NCI-H446 treated with DMSO at 0.1 percent for 48 hours (cell line): Measurements from ENCODE around the gene LIPE.
A peak's percentile ranks its signal among the peaks of the same experiment; 100 is the strongest.
"Not testable (repeated sequence)": the region's sequence is repeated elsewhere in the genome, so short reads cannot be mapped to it uniquely, and the experiment has no call there.

Experiments
- DNase-seq: peaks from one replicate; lab custom pipeline; 2025; lab: John Stamatoyannopoulos, UW

The LIPE gene

DNA sequence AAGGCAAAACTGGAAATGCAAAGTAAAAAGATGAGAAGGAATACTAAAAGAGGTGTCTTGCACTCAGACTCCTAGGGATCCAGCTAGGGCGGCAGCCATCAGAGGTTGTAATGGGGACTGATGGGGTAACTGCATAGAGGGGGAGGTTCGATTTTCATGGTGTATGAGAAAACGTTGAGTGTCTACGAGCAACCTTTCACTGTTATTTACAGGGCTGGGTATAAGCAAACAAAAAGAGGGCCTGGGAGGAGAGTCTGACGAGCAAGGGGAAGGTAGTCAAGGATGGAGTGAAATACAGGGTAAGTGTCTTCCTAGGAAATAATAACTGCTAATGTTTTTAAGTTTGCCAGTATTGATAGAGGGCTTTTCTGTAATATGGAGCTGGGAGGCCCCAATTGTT is 21.1 kb upstream of the LIPE start:
- DNase-seq, result not testable (repeated sequence)

DNA sequence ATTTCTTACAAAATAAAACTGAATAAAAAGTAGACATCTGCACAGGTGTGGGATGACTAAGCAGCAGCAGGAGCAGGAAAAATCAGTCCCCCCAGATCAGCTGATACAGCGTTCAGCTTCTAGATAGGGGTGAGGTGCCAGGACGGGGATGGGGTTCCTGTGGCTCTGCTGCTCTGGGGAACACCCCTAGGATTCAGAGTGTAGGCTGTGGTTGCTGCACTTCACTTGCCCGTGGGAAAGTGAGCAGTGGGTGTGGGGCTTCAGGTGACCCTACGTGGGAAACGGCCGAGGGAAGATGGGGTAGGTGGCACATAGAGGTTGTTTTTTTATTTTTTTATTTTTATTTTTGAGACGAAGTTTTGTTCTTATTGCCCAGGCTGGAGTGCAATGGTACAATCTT is 18.8 kb upstream of the LIPE start:
- no peak for DNase-seq

DNA sequence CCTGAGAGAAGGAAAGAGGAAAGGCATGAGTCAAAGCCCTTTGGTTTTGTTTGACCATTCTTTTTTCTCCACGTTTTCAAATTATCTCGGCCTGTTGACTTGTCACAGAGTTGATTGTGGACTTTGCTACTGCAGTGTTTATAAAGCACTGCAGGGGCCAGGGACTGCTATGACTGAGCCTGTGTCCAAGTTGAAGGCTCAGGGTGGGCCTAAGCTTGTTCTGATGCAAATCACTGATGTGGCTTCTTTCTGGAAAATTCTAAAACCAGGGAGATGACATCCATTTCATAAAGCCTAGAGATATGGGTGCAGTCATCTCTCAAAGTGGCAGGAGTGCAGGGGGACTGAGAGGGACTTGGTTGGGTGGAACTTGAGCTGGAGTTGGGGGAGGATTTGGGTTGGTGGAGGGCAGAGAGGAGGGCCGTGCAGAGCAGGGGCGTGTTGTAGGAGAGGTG is 16.8 kb upstream of the LIPE start:
- DNase-seq, result no peak

DNA sequence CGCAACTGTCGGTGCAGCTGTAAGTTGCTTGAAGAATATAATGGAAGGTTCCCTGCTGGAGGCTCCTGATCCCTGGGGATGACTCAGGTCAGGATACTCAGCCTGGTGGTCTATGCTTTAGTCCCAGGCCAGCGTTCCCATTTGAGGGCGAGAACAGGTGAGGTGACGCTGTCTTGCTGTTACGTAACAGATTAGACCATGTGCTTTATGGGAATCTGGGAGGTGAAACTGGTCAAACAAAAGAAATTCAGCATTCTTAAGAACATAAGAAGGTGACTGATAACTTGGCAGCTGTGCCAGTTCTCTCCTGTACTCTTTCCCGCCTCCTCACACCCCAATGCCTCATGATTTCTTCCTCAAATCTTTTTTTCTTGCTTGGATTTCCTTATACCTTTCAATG is 15.6 kb upstream of the LIPE start, which contains the start of gene CXCL17:
Gene CXCL17 (minus strand): TSS at position 114 of the 400 bp plus-strand sequence. CDS start 114 bp downstream, outside the sequence.
- DNase-seq, result no peak

DNA sequence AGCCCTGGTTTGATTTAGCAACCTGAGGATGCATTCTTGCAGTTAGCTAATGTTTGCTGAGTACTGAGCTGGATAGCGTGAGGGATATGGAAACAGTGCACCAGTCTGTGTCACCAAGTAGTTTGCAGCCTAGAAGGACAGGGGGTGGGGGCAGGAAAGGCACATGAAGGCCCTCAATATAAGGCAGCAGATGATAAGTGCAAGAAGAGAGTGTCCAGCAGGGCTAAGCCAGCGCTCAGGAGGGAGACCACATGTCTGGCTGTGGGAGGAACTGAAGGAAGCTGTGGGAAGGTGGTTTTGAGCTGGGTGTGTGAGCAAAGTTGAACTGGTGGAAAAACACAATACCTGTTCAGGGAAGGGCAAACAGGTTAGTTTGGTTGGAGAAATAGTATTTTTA is 13.9 kb upstream of the LIPE start:
- DNase-seq, result no peak

DNA sequence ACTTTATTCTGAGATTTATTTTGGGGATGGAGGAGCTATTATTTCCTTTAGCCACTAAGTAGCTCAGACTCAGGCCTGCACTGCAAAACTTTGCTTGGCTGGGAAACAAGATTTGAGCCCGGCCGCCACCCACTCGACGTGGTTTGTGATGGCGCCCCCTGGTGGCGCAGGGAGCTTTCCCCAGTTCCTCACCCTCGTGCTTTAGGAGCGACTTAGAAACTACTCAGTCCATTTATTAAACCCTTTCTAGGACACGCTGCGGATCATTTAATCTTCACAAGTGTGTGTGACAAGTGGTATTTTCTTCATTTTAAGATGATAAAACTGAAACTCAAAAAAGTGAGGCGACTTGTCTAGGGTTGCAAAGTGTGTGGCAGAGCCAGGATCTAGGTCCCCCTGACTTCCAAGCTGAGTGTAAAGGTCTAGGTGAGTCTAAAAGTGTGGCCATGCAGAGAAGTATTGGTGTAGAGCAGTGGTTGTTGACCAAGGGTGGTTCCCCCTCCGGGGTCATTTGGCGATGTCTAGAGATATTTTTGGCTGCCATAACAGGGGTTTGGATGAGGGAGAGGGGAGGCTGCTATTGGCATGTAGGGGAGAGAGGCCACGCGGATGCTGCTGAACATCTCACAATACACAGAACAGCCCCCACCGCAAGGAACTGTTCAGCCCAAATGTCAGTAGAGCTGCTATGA is 13.3 kb upstream of the LIPE start:
- DNase-seq, result no peak

DNA sequence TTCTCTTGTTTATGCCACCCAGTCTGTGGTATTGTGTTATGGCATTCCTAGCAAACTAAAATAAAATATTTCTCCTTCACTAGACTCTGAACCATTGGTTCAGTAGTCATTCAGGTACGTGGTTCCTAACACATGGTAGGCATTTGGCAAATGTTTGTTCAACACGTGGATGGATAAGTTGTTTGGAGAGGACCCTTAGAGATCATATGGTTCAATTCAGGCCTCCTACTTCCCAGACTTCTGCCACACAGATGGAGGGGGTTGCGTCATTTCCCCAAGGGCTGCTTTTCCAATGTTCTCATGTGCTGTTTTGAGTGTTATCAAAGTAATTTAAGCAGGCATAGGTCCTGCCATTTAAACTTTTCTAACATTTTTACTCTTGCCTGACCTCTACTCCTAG is 8.8 kb upstream of the LIPE start:
- peak; percentile 14 for DNase-seq

DNA sequence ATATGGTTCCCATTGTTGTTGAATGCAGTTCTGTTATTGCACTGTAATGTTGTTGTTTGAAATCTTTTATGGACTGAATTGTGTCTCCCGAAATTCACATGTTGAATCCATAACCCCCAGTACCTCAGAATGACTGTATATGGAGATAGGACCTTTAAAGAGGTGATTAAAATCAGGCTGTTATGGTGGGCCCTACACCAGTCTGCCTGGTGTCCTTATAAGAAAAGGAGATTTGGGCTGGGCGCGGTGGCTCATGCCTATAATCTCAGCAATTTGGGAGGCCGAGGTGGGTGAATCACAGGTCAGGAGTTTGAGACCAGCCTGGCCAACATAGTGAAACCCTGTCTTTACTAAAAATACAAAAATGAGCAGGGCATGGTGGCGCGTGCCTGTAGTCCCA is 8.1 kb upstream of the LIPE start:
- no peak for DNase-seq

DNA sequence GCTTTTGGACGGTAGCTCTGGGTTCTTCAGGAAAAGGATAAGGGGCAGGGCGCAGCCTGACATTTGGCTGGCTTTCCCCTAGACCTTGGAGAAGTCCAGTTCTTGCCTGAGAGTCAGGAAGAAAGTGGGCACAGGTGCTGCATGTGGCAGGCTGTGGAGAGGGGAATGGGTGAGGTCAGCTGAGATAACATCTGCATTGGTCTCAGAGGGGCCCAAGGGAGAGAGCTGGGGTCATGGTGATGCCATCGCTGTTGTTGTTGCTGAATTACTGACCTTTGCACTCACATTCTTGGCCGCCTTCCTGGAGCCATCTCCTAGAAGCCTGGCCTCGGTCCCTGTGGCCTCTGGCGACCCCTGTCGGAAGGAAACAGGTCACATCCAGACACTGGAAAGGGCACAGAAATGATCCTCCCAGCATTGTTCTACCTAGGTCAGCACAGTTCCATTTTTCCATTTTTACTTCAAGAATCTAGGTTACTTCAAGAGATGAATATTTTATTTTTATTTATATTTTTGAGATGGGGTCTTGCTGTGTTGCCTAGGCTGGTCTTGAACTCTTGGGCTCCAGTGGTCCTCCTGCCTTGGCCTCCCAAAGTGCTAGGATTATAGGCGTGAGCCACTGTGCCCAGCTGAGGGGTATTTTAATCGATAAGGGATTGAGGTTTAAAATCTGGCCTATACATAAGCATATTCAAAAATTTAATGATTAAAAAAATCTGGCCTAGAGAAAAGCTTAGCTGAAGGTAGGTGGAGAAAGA is 6.5 kb upstream of the LIPE start:
- no peak for DNase-seq

DNA sequence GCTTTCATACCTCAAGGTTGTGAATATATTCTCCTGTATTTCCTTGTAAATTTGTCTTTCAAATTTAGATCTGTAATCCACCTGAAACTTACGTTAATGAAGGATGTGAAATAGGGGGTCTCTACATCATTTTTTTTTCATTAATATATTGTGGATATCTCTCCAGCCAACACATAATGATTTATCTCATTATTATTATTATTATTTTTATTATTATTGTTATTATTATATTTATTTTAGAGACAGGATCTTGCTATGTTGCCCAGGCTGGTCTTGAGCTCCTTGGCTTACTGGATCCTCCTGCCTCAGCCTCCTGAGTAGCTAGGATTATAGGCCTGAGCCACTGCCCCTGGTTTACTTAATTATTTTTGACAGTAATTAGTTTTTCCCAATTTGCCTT is 4.3 kb upstream of the LIPE start:
- no peak for DNase-seq

DNA sequence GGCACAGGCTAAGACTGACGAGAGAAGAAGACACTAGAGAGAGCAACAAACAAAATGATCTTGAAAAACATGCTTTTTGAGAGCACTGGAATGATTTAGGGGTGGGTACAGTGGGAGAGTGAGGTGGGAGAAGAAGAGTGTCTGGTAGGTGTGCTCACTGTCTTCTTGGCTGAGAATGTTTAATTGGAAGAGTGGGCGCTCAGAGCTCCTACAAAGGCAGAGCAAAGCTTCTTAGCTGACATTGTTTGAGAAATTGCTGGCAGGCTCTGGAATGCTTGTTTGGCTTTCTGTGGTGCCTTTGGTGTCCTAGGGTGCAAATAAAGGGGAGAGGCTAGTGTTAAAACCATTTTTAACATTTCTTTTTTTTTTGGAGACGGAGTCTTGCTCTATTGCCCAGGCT is 1.5 kb upstream of the LIPE start:
- no peak for DNase-seq

DNA sequence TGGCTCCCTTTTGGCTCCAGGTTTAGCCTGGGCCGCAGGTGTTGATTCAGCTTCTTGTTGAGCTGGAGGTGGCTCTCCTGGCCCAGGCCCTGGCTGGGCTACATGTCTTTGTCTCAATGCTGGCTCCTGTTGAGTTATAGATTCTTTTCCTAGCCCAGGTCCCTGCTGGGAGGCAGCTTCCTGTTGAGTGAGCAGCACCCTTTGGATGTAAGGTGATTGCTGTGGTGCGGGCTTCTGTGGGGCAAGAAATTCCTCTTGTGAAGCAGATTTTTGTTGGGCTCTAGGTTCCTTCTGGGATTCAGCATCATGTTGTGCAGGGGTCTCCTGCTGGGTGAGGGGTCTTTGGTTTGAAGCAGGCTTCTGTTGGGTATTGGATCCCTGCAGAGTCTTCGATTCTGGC is 545 bp downstream of the LIPE start:
- no peak for DNase-seq

DNA sequence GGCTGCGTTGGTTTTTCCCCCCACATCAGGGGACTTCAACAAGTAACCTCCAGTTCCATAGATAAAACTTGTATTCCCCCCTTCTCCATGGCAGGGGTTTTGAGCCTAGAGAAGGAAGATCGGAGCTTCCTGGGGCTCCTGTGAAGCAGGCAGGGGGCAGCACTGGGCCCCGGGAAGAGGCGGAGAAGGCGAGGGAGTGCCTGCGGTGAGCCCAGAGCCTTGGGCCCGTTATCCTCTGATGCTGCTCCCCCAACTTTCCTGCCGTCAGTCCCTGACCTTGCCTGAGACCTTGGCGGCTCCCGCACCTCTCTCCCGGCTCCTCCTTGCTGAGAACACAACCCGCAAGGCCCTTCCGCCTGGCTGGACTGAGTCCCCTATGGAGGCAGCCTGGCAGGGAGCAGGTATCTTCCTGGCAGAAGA is 2.5 kb downstream of the LIPE start:
- DNase-seq, result no peak

DNA sequence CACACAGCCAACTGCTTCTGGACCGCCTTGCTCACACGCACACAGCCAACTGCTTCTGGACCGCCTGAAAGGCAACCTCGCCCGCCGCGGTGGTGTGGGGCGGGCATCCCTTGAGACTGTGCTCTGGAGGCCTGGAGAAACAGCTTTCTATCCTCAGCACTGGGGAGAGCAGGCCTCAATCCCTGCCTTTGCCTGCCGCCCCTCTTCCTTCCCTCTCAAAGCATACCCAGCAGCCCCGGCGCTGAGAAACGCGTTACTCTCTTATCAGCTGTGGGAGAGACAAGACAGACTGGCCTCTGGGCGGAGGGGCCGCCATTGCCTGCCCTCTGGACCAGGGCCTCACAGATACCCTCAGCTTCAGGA is 2.9 kb downstream of the LIPE start:
- DNase-seq, result no peak

DNA sequence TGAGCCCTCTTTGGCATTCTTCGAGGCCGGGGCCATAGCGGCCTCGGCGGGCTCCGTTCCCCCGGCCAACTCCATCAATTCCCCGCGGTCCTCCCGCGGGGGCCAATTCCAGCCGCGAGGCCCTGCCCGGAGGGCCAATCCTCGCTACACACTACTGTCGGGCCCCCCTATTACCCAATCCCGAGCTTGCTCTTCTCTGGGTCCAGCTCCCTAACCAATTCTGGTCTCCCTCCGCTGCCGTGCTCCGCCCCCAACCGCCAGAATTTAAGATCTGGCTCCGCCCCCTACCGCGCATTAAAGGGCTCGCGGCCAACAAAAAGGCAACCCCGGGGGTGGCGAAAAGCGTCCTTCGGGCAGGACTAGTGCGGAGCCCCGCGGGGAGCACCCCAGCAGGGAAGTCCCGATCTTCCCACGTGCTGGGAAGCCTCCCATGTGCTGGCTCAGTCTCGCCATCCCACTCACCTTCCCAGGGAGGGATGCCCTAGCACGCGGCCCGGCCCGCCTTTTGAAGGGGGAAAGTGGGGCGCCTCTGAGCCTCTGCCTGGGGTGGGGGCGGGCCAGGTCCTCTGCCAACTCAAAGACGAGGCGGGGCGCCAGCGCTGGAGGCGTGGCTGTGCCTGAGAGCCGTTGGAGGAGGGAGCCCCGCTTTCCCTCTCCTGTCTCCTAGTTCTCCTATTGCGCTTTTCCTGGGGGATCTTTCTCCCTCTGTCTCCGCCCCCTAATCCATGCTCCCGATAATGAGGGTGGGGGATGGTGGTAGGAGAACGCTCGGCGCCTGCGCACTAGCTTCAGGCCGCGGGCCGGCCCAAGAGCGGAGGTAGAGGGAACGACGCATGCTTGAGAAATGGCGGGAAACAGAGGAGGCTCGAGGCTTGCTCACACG is 3.5 kb downstream of the LIPE start:
- no peak for DNase-seq

DNA sequence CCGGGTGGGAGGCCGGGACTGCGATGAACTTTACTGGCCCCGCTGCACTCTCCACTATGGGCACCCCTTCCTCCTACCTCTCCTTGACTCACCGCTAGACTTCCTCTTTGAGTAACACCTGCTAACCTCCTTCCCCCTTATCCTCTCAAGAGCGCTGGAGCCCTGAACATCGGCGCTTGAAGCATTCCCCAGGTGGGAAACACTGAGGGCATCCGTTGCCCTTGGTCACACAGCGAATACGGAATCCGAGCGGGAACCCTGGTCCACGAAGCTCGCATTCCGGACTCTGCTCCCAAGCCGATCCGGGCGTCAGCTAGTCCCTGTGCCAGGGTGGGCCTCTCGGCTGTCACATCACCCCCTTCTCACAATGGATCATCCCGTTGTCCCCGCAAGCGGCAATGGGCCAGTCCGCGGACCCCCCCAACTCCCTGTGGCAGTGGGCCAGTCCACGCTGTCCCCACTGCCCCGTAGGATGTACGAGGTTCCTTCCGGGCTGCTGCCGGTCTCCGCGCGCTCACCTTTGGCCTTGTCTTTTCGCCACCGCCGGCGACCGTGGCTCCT is 4.2 kb downstream of the LIPE start:
- no peak for DNase-seq

DNA sequence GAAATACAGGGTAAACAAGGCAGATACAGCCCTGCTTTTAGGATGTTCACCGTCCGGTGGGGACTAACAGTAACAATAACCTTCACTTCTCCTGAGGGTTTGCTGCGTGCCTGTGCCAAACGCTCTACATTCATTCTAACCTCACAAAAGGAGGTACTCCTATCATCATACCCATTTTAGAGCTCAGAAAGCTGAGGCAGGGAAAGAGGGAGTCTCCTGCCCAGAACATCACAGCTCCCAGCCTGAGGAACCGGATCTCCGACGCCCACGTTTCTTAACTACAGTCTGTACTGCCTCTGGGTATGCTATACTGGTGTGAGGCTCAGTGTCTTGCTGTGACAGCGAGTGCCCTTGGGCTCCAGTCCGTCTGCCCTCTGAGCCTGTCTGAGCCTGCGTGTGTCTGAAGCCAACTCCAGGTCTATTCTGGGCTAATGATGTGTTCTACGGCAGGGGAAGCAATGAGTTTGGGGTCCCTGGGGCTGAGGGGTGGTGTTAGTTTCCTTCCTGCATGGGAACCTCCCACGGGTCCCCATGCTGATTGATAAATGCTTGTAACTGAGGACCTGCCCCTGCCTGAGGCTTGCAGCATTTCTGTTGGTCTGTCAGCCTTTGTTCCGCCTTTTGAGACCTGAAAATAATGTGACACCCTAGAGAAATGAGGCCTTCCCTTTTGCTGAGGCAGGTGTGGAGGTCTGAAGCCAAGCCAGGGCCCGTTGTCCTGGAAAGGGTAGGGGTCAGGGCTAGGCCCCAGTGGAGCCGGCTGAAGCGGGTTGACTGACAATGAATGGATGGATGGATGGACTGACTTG is 4.9 kb downstream of the LIPE start:
- DNase-seq, result no peak

DNA sequence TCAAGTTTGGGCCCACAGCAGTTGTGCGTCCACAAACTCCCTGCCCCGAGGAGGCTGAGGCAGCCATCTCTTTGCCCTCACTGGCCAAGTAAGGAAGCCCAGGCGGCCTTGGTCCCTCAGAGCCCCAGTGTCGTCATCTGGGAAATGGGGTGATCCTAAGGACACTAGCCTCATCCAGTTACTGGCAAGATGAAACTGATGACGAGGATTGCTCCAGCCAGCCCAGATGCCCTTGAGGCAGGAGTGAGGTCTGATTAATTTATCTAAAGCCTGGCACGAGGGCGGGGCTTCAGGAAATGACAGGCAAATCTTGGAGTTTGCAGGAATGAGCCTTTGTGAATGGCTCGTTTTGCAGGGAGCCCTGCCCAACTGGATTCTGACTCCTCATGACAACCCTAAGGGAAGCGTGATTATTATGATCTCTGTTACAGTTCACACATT is 5.6 kb downstream of the LIPE start:
- no peak for DNase-seq

DNA sequence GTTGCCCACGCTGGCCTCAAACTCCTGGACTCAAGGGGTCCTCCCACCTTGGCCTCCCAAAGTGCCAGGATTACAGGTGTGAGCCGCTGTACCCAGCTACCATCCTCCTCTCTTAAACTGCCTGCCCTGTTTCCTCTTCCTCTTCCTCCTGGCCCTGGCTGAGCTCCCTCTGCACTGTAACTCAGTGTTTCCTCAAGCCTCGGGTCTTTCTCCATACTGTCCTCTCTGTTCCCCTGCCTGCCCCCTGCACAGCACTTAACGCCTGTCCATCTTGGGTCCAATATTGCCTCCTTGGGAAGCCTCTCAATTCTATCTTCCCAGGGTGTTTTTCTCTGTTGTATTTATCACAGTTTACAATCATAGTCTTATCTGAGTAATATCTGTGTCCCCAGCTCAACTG is 6.1 kb downstream of the LIPE start:
- no peak for DNase-seq

DNA sequence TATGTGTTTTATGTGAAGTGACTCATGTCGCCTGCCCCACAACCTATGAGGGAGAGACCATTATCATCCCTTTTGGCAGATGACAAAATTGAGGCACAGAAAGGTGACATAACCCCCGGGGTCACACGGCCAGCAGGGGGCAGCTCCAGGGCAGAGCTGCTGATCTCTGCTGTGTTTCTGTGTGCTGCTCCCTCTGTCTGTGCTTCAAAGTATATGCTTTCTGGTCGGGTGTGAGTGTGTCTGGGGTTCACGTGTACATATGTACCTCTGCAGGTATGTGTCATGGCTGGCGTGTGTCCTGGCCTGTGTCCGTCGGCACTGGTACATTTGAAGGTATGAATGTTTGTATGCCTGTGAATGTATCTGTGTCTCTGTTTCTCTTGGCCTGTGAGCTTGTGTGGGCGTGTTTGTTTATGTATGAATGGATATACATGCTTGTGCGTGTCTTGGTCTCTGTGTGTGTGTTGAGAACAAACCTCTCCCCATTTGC is 7.1 kb downstream of the LIPE start:
- DNase-seq, result no peak

DNA sequence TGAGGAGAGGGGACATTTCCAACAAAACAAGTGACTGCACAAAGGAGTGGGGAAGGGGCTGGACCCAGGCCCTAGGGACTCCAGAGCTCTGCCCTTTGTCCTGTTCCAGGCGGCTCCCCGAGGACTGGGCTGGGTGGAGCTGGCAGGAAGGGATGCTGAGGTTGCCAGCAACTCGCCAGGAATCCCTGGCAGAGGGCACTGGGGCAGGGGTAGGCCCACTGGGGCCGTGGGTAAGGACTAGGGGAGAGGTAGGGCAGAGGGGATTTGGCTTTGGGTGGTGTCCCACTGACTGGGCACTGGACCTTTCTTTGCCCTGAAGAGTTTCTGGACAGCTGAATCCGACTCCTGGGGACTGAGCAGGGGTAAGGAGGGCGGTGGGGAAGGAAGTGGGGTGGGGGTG is 7.9 kb downstream of the LIPE start:
- no peak for DNase-seq
